NCI-H2171 treated with DMSO at 0.1 percent for 48 hours (cell line): ENCODE data around the gene PPP1R1C.
"Not testable (repeated sequence)": the region's sequence is repeated elsewhere in the genome, so short reads cannot be mapped to it uniquely, and the experiment has no call there.

Experiments
- DNase-seq: peaks from one replicate; lab custom pipeline; 2025; lab: John Stamatoyannopoulos, UW

PPP1R1C gene

GRCh38 chr2:181985632-181986205, at the start of gene PPP1R1C:
PPP1R1C (plus strand) TSS chr2:181985853; CDS start chr2:181986111, 258 bp downstream.
- no peak for DNase-seq

- no peak for DNase-seq
Observed at GRCh38 chr2:181937473-181937872, 48.2 kb upstream of the PPP1R1C start.

GRCh38 chr2:181943411-181944124, 42.1 kb upstream of the PPP1R1C start:
- DNase-seq: no peak

- DNase-seq: no peak
Observed at GRCh38 chr2:181944164-181944913, 41.3 kb upstream of the PPP1R1C start.

GRCh38 chr2:181944914-181945291, 40.8 kb upstream of the PPP1R1C start:
- DNase-seq: no peak

GRCh38 chr2:181946444-181947127, 39.1 kb upstream of the PPP1R1C start:
- DNase-seq: no peak

- DNase-seq: no peak
Observed at GRCh38 chr2:181947273-181947672, 38.4 kb upstream of the PPP1R1C start.

- no peak for DNase-seq
Observed at GRCh38 chr2:181948227-181948626, 37.4 kb upstream of the PPP1R1C start.

GRCh38 chr2:181949047-181949446, 36.6 kb upstream of the PPP1R1C start:
- DNase-seq: no peak

- DNase-seq: no peak
Observed at GRCh38 chr2:181952404-181953226, 33.0 kb upstream of the PPP1R1C start.

- DNase-seq: no peak
Observed at GRCh38 chr2:181953881-181954537, 31.6 kb upstream of the PPP1R1C start.

- DNase-seq: no peak
Observed at GRCh38 chr2:181954538-181954883, 31.1 kb upstream of the PPP1R1C start.

GRCh38 chr2:181955010-181955409, 30.6 kb upstream of the PPP1R1C start:
- DNase-seq: no peak

- not testable (repeated sequence) for DNase-seq
Observed at GRCh38 chr2:181955866-181956265, 29.8 kb upstream of the PPP1R1C start.

GRCh38 chr2:181957668-181958067, 28.0 kb upstream of the PPP1R1C start:
- no peak for DNase-seq

- no peak for DNase-seq
Observed at GRCh38 chr2:181958726-181959125, 26.9 kb upstream of the PPP1R1C start.

GRCh38 chr2:181959508-181959907, 26.1 kb upstream of the PPP1R1C start:
- DNase-seq: peak; percentile 27

GRCh38 chr2:181961167-181961566, 24.5 kb upstream of the PPP1R1C start:
- not testable (repeated sequence) for DNase-seq

- DNase-seq: no peak
Observed at GRCh38 chr2:181962142-181962541, 23.5 kb upstream of the PPP1R1C start.

- DNase-seq: no peak
Observed at GRCh38 chr2:181970160-181970794, 15.4 kb upstream of the PPP1R1C start.

- no peak for DNase-seq
Observed at GRCh38 chr2:181971032-181971431, 14.6 kb upstream of the PPP1R1C start.
